Renal cortical epithelial cell (primary cell): Measurements from ENCODE around the gene IGF1R. TPM values are rescaled to one million over a fixed set of nuclear protein-coding genes. Genes with fewer than 3 reads are reported as not detected.
A peak's percentile ranks its signal among the peaks of the same experiment; 100 is the strongest.

ENCODE experiments used
- DNase-seq: peaks from one replicate; pipeline ENCODE4 v3.0.0-alpha.2; 2011; ENCODE audit warnings: low read depth
- total RNA-seq: library from RNA; depleted of rRNA; stranded (reverse); fragments of >200 nt; gene quantifications from 2 replicates; pipeline ENCODE4 v1.2.3, GENCODE V29; 2014

Gene IGF1R
- total RNA-seq, 1 donor from 2014 or later, result 272 TPM

DNA sequence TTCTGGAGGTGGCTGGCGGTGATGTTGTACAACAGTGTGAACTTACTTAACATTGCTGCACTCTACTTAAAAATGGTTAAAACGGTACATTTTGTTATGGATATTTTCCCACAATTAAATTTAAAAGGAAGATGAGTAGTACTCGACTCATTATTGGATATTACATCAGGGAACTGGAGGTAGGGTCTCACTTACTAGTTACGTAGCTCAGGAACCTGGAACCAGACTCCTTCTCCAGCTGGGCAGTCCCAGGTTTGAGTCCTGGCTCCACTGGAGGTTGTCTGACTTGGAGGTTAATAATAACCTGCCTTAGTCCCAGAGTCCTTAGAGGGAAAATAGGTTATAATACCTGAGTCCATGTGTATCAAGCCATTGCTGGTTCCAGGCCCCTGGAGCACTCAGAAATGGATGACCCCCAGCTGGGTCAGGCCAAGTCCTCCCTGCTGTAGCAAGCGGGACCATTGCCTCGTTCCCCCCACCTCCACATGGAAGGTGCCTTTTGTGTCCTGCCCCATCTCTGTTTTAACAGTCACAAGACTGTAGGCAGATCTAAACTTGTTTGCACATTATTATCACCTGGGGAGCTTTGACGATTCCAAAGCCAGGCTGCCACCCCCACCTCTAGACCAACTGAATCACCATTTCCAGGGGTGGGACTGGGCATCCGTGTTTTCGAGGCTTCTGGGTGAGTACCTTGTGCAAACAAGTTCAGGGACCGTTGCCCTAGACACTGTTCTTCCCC, 126.6 kb downstream of the IGF1R start:
- peak; percentile 68 for DNase-seq

DNA sequence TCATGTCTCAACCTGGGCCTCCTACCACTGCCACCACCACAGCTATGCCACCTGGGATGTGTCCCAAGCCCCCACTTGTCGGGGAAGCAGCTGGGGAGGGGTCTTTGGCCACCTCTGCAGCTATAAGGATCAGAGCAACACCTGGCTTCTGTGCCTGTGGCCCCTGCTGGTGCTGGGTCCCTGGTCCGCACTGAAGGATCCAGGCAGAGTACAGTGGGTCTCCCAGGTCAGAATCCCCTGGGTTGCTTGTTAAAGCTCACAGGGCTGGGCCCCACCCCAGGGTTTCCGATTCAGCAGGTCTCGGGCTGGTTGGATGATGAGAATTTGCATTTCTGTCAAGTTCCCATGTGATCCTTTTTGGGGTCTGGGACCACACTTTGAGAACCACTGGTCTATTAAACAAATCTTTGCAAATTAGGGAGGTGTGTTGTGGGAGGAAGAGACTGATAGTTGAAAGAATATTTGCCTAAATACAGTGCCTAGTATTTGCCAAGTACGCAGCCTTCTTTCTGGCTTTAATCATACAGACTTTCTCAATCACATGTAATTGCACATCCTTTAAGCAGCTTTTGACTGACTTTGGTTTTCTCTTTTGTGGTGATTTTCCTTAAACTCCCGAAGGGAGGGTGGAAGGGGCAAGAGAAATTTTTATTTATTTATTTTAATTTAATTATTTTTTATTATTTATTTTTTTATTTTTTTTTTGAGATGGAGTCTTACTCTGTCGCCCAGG, 127.3 kb downstream of the IGF1R start:
- no peak for DNase-seq

DNA sequence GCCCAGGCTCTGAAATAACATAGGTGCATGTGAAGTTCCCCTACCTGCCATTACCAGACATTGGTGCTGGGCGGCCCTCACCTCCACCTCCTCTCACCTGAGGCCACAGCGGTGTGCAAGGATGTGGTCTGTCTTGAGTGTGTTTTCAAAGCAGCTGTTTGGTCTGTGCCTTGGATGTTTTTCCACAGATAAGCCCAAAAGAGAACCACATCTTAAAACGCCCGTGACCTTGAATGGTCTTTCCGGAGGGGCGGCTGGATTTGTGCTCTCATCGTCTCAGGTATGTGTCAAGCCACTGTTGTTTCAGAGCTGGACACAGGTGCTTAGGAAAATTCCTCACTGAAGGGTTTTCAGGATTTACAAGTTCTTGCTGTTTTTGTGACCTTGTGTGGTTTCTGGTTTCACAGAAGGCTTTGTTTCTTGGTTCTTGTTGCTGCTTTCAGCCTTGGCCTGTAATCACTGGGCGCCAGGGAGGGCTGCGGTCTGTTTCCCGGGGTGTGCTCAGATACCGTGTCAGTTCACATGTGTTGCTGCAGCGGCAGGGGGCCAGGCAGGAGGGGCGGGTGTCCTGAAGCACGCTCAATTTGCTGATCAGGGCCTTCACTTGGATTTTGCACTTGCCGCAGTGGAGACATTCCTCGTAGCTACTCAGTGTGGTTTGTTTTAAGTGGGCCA, 128.4 kb downstream of the IGF1R start:
- DNase-seq, result peak; percentile 98

DNA sequence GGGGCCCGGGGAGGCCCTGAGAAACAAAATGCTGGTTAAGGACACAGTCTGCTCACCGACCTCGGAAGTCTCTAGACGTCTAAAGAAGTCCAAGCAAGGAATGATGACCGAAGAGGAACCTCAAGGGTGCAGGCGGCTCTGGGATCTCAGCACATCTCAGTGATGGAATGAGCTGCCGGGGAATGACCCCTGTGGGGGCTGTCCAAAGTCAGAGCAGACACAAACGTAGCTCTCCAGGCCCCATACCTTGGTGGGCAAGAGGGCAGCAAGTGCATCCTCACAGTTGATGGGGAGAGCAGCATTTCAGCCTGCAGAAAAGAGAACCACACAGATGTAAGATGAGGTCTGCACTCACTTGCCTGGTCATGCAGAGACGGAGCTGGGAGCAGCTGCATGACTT, 129.1 kb downstream of the IGF1R start:
- no peak for DNase-seq

DNA sequence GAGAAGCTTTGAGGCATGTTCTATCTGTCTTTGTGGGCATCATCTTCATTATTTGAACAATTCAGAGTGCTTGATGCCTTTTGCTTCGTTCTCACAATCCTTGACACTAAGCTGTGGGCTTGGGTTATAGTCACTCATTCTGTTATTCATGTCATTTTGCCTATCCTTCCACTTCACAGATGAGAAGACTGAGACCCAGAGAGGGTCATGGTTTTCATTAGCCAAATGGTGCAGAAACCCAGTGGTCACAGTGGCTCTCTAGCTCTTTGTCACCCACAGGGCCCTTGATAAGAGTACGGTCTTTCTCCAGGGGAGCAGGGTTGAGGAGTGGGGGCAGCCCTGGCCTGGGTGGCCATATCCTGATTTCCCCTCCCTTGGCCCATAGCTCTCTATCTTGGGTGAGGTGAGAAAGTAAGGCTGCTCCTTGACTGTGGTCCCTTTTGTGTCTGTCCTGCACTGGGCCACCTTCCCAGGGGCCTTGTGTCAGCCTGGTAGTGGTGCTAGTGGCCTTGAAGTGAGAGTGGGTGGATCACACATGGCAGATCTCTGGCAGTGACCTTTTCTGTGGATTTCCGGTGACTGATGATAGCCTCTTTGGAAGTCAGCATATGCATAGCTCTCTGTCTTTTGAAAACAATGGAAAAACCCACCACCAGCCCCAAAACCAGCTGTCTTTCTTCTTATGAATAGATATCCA, 130.1 kb downstream of the IGF1R start:
- DNase-seq, result no peak

- DNase-seq, result no peak
Measured at GRCh38 chr15:98778960-98779359, 130.6 kb downstream of the IGF1R start.

- DNase-seq, result peak; percentile 70
Measured at GRCh38 chr15:98779463-98780071, 131.2 kb downstream of the IGF1R start.

DNA sequence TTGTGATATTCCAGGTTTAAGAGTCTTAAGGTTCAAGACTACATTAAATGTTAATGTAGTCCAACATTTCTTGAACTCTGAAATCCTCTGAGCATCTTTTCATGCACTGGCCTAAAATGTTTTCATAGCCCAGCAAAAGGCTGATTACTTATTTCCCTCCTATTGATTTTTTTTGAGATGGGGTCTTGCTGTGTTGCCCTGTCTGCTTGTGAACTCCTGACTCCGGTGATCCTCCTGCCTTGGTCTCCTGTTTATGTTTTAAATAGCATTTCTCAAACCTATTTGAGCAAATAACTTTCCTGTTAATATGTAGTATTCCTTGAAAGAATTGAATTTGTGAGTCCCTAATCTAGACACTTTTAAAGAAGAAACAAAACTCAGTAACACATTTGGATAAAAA, 133.5 kb downstream of the IGF1R start:
- DNase-seq, result no peak

DNA sequence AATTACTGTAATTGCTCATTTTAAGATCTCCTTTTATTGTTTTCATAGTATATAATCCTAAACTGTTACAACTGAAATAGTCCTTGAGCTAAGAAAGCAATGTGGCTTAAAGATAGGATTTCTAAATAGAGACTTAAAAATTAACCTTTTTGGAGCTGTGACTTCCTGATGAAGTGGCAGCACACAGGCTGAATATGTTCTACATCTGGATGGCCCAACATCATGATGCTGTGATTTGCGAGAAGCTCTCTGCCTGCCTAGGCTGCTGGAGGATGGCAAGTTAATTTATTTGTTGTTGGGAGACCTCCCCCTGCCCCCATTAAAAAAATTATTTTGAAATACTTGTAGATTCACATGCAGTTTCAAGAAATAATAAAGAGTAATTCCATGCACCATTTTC, 134.5 kb downstream of the IGF1R start:
- no peak for DNase-seq

GRCh38 chr15:98785431-98785806, 137.1 kb downstream of the IGF1R start:
- DNase-seq, result no peak

GRCh38 chr15:98785807-98786621, 137.7 kb downstream of the IGF1R start:
- DNase-seq, result peak; percentile 91

DNA sequence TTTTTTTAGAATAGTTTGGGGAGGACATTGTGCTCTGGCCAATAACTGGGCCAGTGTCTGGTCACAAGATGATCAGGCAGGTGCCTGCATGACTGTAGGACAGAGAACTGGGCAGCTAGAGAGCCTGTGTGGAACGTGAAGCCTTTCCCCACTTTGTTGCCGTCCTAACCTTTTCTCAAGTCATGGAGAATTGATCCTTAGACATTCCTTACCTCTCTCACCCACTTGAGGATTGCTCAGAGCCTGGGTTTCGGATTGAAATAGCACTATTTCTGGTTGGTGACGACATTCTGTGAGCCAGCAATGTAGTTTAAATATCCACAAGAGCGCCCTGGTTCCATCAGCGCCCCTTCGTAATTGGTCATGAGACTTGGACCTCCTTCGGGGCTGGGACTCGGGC, 138.4 kb downstream of the IGF1R start:
- peak; percentile 72 for DNase-seq

DNA sequence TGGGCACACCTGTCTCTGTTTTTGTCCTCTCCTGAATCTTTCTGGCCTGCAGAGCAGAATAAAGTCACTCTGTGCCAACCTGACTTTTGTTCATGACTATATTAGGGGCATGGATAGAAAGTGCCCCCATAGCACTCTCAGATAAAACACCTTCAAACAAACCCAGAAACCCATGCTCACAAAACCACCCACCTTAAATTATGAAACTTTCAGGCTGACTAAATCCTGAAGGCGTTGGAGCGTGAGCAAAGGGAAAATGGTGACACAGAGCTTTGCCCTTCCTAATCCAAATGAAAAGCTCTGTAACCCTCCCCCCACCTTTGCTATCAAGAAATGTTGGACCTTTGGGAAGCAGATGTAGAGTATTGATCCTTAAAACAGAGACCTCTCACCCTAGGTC, 138.9 kb downstream of the IGF1R start:
- DNase-seq, result peak; percentile 76

- DNase-seq, result no peak
Measured at GRCh38 chr15:98787936-98788757, 139.8 kb downstream of the IGF1R start.

- DNase-seq, result no peak
Measured at GRCh38 chr15:98789020-98789419, 140.7 kb downstream of the IGF1R start.

GRCh38 chr15:98790270-98790669, 141.9 kb downstream of the IGF1R start:
- no peak for DNase-seq

- no peak for DNase-seq
Measured at GRCh38 chr15:98791046-98791701, 142.8 kb downstream of the IGF1R start.

DNA sequence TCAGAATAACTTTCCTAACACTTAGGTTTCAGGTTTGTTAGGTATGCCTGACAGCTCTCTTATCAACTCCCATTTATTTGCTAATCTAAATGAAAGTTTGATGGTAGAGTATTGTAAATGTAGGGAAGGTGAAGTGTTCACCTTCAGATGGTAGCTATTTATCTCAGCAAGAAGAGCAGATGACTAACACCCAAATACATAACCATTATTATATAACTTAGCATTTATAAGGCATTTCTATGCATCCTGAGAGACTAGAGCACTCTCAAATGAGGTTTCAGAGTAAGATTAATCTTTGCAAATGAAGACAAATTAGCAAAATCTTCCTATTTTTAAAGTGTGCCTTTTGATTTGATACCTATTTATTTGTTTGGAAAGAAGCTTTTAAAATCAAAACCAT, 143.8 kb downstream of the IGF1R start:
- no peak for DNase-seq

- DNase-seq, result no peak
Measured at GRCh38 chr15:98794211-98794610, 145.9 kb downstream of the IGF1R start.

DNA sequence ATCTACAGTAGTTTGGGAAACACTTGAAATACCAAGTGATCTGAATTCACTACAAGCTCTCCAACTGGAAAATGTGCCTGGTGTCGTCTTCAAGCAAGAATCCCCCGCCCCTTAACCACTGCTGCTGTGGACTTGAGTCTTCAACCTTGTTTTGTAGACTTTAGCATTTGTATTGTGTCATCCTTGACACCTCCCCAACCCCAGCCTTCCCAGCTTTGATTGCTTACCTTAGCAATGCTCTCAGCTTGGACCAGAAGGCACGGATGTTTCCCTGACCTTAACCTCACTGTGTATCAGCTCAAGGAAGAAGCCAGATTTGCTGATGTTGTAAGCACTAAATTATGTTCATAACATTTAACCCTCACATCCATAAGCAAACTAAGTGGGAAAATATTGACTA, 146.4 kb downstream of the IGF1R start:
- DNase-seq, result peak; percentile 72
